HG02571 (cell line): Measurements from ENCODE around the gene ZSCAN23.
A peak's percentile ranks its signal among the peaks of the same experiment; 100 is the strongest.
"Not testable (repeated sequence)": the region's sequence is repeated elsewhere in the genome, so short reads cannot be mapped to it uniquely, and the experiment has no call there.

ENCODE experiments used
- ATAC-seq: cut with Tn5 transposase; IDR thresholded peaks from one replicate; pipeline ENCODE4 v1.9.1; 2021; ENCODE audit warnings: mild to moderate bottlenecking, moderate library complexity; ENCODE audit not compliant: unreplicated experiment

The ZSCAN23 gene

GRCh38 chr6:28442586-28442985 lies 705 bp downstream of the ZSCAN23 start:
- ATAC-seq: no peak

DNA sequence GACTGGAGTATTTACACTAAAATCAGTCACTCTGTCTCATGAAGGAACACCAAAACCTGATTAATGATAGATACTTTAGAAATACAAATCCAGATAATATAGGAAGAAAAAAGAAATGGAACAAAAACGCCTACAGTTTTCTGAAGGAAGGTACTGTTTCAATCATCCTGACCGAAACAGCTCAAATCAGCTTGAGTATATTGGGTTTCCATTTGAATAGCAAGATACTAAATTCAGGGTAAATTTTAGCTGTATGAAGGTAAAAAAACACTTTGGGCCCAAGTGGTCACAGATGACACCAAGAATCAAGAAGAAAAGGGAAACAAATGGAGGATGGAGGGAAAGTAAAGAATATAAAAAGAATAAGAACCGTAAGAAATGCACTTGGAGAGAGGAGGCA lies 6.9 kb downstream of the ZSCAN23 start:
- ATAC-seq: no peak

- ATAC-seq: no peak
Measured at GRCh38 chr6:28433119-28433518, 10.2 kb downstream of the ZSCAN23 start.

DNA sequence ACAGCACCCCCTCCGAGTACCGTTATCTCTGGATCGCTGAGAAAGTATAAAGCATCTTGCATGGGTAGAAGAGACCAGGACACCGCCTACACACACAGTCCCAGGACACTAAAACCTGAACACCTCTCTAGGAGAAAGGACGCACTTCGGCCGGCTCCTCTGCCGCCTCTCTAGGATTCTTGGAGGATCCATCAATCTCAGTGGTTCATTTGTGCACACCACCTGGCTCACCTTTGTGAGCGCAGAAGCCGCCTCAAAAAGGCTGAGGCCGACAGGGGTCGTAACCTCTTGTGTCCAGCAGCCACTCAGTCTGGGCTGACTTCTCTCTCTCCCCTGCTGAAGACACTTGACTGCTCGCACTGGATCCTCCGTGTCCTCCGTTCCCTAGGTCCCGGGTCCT lies 13.5 kb downstream of the ZSCAN23 start:
- ATAC-seq: no peak

DNA sequence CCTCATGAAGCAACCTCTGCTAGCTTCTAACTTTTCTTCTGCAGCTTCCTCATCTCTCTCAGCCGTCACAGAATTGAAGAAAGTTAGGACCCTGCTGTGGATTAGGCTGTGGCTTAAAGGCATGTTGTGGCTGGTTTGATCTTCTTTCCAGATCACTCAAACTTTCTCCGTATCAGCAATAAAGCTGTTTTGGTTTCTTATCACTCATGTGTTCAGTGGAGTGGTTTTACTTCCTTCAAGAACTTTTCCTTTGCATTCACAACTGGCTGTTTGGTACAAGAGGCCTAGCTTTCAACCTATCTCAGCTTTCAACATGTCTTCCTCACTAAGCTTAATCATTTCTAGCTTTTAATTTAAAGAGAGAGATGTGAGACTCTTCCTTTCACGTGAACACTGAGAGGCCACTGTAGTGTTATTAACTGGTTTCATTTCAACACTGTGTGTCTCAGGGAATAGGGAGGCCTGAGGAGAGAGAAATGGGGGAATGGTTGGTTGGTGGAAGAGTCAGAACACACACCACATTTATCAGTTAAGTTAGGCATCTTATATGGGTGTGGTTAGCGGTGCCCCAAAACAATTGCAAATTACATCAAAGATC lies 17.2 kb downstream of the ZSCAN23 start:
- ATAC-seq: no peak

- no peak for ATAC-seq
Measured at GRCh38 chr6:28424163-28424562, 19.1 kb downstream of the ZSCAN23 start.

GRCh38 chr6:28423546-28423945 lies 19.7 kb downstream of the ZSCAN23 start:
- no peak for ATAC-seq

- no peak for ATAC-seq
Measured at GRCh38 chr6:28413681-28414080, 29.6 kb downstream of the ZSCAN23 start.

DNA sequence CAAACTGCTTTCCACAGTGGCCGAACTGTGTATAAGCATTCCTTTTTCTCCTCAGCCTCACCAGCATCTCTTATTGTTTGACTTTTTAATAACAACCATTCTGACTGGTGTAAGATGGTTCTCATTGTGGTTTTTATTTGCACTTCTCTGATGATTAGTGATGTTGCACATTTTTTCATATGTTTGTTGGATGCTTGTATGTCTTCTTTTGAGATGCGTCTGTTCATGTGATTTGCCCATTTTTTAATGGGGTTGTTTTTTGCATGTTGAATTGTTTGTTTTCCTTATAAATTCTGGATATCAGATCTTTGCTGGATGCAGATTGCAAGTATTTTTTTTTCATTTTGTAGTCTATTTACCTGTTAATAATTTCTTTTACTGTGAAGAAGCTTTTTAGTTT lies 32.5 kb downstream of the ZSCAN23 start:
- ATAC-seq: no peak

GRCh38 chr6:28408076-28408802 lies 35.1 kb downstream of the ZSCAN23 start:
- no peak for ATAC-seq

DNA sequence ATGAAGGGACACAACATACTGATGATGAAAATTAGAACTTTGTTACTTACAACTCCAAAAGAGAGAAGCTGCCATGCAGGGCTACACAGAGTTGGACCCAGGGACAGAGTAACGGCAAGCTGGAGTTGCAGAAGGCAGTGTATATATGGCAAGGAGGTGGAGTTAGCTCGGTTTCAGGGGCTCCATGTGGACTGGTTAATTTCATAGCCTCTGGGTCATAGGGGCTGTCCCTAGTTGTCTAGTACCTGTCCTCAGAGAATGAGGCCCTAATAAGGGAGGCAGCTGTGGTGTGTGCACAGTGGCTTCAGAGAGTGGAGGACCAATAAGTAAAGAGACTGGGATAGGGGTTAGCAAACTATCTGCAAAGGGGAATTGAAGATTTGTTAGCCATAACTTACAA lies 35.9 kb downstream of the ZSCAN23 start:
- ATAC-seq: no peak

- ATAC-seq: not testable (repeated sequence)
Measured at GRCh38 chr6:28403923-28404322, 39.4 kb downstream of the ZSCAN23 start.

DNA sequence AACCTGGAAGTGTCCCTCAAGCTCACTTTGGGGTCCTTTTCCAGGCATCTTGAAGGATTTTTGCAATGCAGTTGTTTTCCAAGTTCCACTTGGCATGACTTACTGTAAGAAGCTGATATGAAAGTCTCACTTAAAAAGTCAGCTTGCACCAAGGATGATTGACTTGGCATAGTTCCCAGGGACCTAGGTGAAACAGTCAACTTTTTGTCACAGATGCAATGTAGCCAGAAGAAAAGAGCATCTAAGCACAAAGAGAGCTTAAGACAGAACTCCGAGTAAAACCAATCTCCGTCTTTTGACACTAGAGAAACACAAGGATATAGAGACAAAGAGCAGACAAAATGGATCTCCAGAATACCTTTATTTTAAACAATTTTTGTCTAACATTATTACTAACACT lies 41.1 kb downstream of the ZSCAN23 start:
- no peak for ATAC-seq

GRCh38 chr6:28401172-28401571 lies 42.1 kb downstream of the ZSCAN23 start:
- no peak for ATAC-seq

DNA sequence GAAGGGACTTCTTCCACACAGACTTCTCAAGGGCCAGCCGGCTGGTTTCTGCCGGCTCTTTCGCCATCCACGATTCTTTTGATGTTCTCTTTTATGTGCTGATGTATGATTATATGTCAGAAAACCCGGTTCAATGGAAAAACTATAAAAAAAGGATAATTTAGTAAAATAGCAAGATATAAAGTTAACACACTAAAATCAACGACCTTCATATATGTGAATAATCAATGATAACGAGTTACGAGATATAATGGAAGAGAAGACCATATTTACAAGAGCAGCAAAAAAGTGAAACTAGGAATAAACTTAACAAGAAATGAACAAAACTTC lies 43.2 kb downstream of the ZSCAN23 start:
- ATAC-seq: no peak

DNA sequence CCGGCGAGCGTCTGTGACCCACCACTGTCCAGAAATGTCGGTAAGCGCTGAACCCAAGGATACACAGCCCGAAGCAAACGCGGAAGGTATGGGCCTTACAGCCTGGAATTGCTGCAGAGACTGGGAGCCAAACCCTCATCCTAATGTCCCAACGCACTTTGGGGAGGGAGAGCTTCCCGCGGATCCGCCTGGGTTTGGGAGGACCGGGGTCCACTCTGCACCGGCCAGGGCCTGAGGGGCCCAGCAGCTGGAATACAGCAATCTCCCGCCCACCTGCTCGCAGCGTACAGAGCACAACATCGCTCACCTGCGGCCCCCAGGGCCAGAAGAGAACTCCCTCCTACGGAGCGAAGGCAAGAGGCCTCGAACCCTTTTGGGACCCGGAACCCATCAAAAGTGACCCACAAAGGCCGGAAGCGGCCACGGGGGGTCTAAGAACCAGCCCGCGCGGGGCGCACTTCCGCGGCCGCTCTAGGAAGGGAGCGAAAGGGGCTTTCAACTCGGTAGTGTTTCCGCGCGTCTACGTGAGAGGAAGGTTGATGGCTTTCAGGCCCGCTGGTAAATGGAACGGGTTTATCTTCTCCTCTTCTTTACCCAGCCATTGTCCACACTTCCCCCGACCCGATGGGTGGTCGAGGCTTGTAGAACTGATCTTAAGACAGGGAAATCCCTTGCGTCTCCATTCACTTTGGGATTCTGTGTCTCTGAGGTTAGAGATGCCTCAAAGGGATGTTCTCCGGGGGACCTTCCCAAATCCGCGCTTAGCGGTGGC lies 43.8 kb downstream of the ZSCAN23 start, which contains the start of gene ZSCAN12:
Gene ZSCAN12, minus strand, starts transcription at position 398 of the 772 bp plus-strand sequence. CDS start 1,342 bp downstream, outside the sequence.
- peak; percentile 68 for ATAC-seq

GRCh38 chr6:28395918-28396317 lies 47.4 kb downstream of the ZSCAN23 start:
- ATAC-seq: no peak

- ATAC-seq: no peak
Measured at GRCh38 chr6:28393912-28394662, 49.2 kb downstream of the ZSCAN23 start.

DNA sequence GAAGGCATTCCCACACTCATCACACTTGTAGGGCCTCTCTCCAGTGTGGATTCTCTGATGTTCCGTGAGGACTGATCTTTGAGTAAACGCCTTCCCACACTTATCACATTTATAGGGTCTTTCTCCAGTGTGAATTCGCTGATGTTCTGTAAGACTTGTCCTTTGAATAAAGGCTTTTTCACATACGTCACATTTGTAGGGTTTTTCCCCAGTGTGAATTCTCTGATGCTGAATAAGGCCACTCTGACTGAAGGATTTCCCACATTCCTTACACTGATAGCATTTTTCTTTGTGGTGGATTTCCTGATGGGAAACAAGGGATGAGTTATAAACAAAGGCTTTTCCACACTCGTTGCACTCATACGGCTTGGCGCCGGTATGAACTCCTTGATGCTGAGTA lies 52.6 kb downstream of the ZSCAN23 start:
- ATAC-seq: no peak

GRCh38 chr6:28384143-28384533 lies 59.2 kb downstream of the ZSCAN23 start:
- no peak for ATAC-seq
